AG20443 (cell line): ENCODE measurements around the gene MRPL42.
A peak's percentile ranks its signal among the peaks of the same experiment; 100 is the strongest.

ENCODE experiments used
- DNase-seq: peaks from one replicate; pipeline ENCODE4 v3.0.0; 2012; ENCODE audit warnings: low spot score, mixed read lengths

MRPL42 gene

GRCh38 chr12:93500201-93500600 is 32.9 kb downstream of the MRPL42 start:
- DNase-seq: no peak

GRCh38 chr12:93500667-93501066 is 33.4 kb downstream of the MRPL42 start:
- no peak for DNase-seq

GRCh38 chr12:93502802-93503623 is 35.7 kb downstream of the MRPL42 start:
- DNase-seq: peak; percentile 42

- DNase-seq: no peak
Observed at GRCh38 chr12:93507165-93507564, 39.9 kb downstream of the MRPL42 start.

- no peak for DNase-seq
Observed at GRCh38 chr12:93509506-93509905, 42.2 kb downstream of the MRPL42 start.

- DNase-seq: peak; percentile 20
Observed at GRCh38 chr12:93514853-93515252, 47.5 kb downstream of the MRPL42 start.

- DNase-seq: peak; percentile 37
Observed at GRCh38 chr12:93518725-93519124, 51.4 kb downstream of the MRPL42 start.

- no peak for DNase-seq
Observed at GRCh38 chr12:93519859-93520258, 52.5 kb downstream of the MRPL42 start.

- no peak for DNase-seq
Observed at GRCh38 chr12:93520454-93520853, 53.1 kb downstream of the MRPL42 start.

- DNase-seq: no peak
Observed at GRCh38 chr12:93521225-93522080, 54.1 kb downstream of the MRPL42 start.

GRCh38 chr12:93524386-93525133 is 57.2 kb downstream of the MRPL42 start:
- no peak for DNase-seq

GRCh38 chr12:93526786-93527428 is 59.6 kb downstream of the MRPL42 start:
- peak; percentile 79 for DNase-seq

GRCh38 chr12:93530358-93530757 is 63.0 kb downstream of the MRPL42 start:
- DNase-seq: no peak

- no peak for DNase-seq
Observed at GRCh38 chr12:93533310-93533709, 66.0 kb downstream of the MRPL42 start.

- no peak for DNase-seq
Observed at GRCh38 chr12:93536111-93536765, 68.9 kb downstream of the MRPL42 start.

GRCh38 chr12:93536766-93537488 is 69.6 kb downstream of the MRPL42 start:
- DNase-seq: peak; percentile 20

- DNase-seq: no peak
Observed at GRCh38 chr12:93537769-93538168, 70.5 kb downstream of the MRPL42 start.

GRCh38 chr12:93539821-93540220 is 72.5 kb downstream of the MRPL42 start:
- DNase-seq: no peak

GRCh38 chr12:93540466-93540865 is 73.2 kb downstream of the MRPL42 start:
- peak; percentile 18 for DNase-seq

- DNase-seq: no peak
Observed at GRCh38 chr12:93541578-93542225, 74.4 kb downstream of the MRPL42 start.
